ENCODE results near the gene HIPK3. TPM values are rescaled to one million over a fixed set of nuclear protein-coding genes. Genes with fewer than 3 reads are reported as not detected.

The HIPK3 gene
- polyA plus RNA-seq, 1 donor (not counting 4 experiments of a cell fraction or from before 2014, with no cell fraction given), result 37.3 TPM

DNA sequence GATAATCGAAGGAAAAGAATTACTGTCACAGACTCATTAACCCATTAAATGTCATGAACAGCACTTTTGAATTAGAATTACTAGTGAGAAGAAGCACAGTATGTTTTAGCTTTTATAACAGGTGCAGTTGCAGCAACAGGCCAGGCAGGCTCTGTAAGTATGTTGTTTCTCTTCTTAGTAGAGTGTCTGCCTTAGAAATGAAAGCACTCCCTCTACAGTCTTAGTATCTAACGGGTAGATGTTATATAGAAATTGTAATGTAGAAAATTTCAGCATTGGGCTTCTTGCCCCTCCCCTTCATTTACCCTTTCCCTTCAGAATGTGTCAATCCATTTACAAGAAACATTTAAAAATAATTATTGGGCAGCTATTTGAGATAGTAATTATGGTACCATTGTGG lies 87.4 kb downstream of the HIPK3 start:
- Histone ChIP-seq H3K79me2 (ENCODE audit: control insufficient read depth, insufficient read depth, low read length) (no peaks in the 10 kb centered on the region), H3K36me3 (ENCODE audit: control insufficient read depth in 2 of 2, extremely low read depth in 1 of 2, insufficient read depth in 2 of 2, low read length in 2 of 2) (peaks cover 6 to 16% of the 10 kb centered on the region in 2 experiments), H2AFZ (ENCODE audit: control insufficient read depth, low read length) (no peak overlapping the region), H3K4me1 (ENCODE audit: control insufficient read depth, extremely low read depth, insufficient read depth, low read length) (no peaks in the 10 kb centered on the region), H3K27me3 (ENCODE audit: control insufficient read depth, extremely low read depth, insufficient read depth, low read length) (no peaks in the 10 kb centered on the region), H4K20me1 (ENCODE audit: control insufficient read depth, extremely low read depth, insufficient read depth, low read length) (no peaks in the 10 kb centered on the region), H3K9me3 (ENCODE audit: control insufficient read depth, low read depth, low read length) (no peaks in the 10 kb centered on the region), H3K9ac (ENCODE audit: control insufficient read depth, extremely low read depth, insufficient read depth, low read length) (no peak overlapping the region), H3K27ac (ENCODE audit: control insufficient read depth, insufficient read depth, low read length) (no peak overlapping the region), H3K9me1 (ENCODE audit: control insufficient read depth, extremely low read depth, insufficient read depth, low read length) (no peaks in the 10 kb centered on the region), H3K4me3 (ENCODE audit: control insufficient read depth in 2 of 3, extremely low read depth in 1 of 3, insufficient read depth in 2 of 3, low read depth in 1 of 3, low read length in 3 of 3) (no peak overlapping the region), H3K4me2 (ENCODE audit: control insufficient read depth, extremely low read depth, insufficient read depth, low read depth, low read length) (no peak overlapping the region)
- dilution Hi-C loops (cut with MboI; ENCODE audit: extremely low pct_ligation_motif_present, low sequenced_read_pairs), result no loop called here
- TF ChIP-seq, protein P1, sequence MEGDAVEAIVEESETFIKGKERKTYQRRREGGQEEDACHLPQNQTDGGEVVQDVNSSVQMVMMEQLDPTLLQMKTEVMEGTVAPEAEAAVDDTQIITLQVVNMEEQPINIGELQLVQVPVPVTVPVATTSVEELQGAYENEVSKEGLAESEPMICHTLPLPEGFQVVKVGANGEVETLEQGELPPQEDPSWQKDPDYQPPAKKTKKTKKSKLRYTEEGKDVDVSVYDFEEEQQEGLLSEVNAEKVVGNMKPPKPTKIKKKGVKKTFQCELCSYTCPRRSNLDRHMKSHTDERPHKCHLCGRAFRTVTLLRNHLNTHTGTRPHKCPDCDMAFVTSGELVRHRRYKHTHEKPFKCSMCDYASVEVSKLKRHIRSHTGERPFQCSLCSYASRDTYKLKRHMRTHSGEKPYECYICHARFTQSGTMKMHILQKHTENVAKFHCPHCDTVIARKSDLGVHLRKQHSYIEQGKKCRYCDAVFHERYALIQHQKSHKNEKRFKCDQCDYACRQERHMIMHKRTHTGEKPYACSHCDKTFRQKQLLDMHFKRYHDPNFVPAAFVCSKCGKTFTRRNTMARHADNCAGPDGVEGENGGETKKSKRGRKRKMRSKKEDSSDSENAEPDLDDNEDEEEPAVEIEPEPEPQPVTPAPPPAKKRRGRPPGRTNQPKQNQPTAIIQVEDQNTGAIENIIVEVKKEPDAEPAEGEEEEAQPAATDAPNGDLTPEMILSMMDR (optimal IDR thresholded peaks at IDR 0.05 in 1 of 3, IDR thresholded peaks at IDR 0.05 in 1 of 3, conservative IDR thresholded peaks at IDR 0.05 in 1 of 3; ENCODE audit: extremely low read depth in 1 of 3, insufficient read depth in 2 of 3, low read length in 3 of 3), result no peak
- no peak for TF ChIP-seq EZH2 (IDR thresholded peaks at IDR 0.05; ENCODE audit: low read length)
- no peak for DNase-seq (ENCODE audit: low read depth, low spot score)
- FAIRE-seq, result no peak

DNA sequence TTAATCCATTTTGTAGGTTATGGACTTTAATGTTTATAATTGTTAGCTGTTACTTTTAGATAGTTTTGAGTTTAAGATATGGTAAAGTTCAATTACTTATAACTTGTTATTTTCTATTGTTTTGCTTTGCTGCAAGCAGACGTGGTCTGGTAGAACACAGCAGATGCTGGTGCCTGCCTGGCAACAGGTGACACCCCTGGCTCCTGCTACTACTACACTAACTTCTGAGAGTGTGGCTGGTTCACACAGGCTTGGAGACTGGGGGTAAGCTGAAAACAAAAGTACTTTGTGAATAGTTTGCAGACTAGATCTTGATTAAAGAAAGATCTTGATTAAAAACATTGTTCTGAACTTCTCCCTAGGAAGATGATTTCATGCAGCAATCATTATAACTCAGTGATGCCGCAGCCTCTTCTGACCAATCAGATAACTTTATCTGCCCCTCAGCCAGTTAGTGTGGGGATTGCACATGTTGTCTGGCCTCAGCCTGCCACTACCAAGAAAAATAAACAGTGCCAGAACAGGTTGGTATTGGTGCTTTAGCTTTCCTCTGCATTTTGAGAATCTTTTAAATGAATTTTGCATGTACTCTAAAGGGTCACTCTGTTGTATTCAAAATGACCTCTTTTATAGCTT lies 90.4 kb downstream of the HIPK3 start:
- no peak for DNase-seq (ENCODE audit: low read depth, low spot score)
- no peaks in the 10 kb centered on the region for H3K4me1 ChIP-seq (ENCODE audit: control insufficient read depth, extremely low read depth, insufficient read depth, low read length)
- H3K4me3 ChIP-seq (ENCODE audit: control insufficient read depth in 2 of 3, extremely low read depth in 1 of 3, insufficient read depth in 2 of 3, low read depth in 1 of 3, low read length in 3 of 3), result no peak overlapping the region
- H2AFZ ChIP-seq (ENCODE audit: control insufficient read depth, low read length), result no peak overlapping the region
- H3K4me2 ChIP-seq (ENCODE audit: control insufficient read depth, extremely low read depth, insufficient read depth, low read depth, low read length), result no peak overlapping the region
- H3K36me3 ChIP-seq (ENCODE audit: control insufficient read depth in 2 of 2, extremely low read depth in 1 of 2, insufficient read depth in 2 of 2, low read length in 2 of 2), result peaks cover 3 to 25% of the 10 kb centered on the region in 2 experiments
- no peaks in the 10 kb centered on the region for H3K9me1 ChIP-seq (ENCODE audit: control insufficient read depth, extremely low read depth, insufficient read depth, low read length)
- dilution Hi-C loops (cut with MboI; ENCODE audit: extremely low pct_ligation_motif_present, low sequenced_read_pairs), result no loop called here
- H4K20me1 ChIP-seq (ENCODE audit: control insufficient read depth, extremely low read depth, insufficient read depth, low read length), result no peaks in the 10 kb centered on the region
- H3K27ac ChIP-seq (ENCODE audit: control insufficient read depth, insufficient read depth, low read length), result no peak overlapping the region
- TF ChIP-seq, protein P1 (optimal IDR thresholded peaks at IDR 0.05 in 1 of 3, IDR thresholded peaks at IDR 0.05 in 1 of 3, conservative IDR thresholded peaks at IDR 0.05 in 1 of 3; ENCODE audit: extremely low read depth in 1 of 3, insufficient read depth in 2 of 3, low read length in 3 of 3), result no peak
- TF ChIP-seq EZH2 (IDR thresholded peaks at IDR 0.05; ENCODE audit: low read length), result no peak
- H3K79me2 ChIP-seq (ENCODE audit: control insufficient read depth, insufficient read depth, low read length), result no peaks in the 10 kb centered on the region
- FAIRE-seq, result no peak
- no peaks in the 10 kb centered on the region for H3K27me3 ChIP-seq (ENCODE audit: control insufficient read depth, extremely low read depth, insufficient read depth, low read length)
- H3K9me3 ChIP-seq (ENCODE audit: control insufficient read depth, low read depth, low read length), result no peaks in the 10 kb centered on the region
- H3K9ac ChIP-seq (ENCODE audit: control insufficient read depth, extremely low read depth, insufficient read depth, low read length), result no peak overlapping the region

All from keratinocyte (primary cell).